C4-2B (cell line): ENCODE results near the gene TMEM259.

ENCODE experiments used
- ZFX ChIP-seq: fragments of 450-650 bp; IDR thresholded peaks from 2 replicates; pipeline ENCODE4 v1.6.1; 2017
- TF ChIP-seq, protein P1 (sequence below): fragments of 450-650 bp; conservative IDR thresholded peaks from 2 replicates; pipeline ENCODE4 v1.5.1; 2017; ENCODE audit warnings: mild to moderate bottlenecking

DNA sequence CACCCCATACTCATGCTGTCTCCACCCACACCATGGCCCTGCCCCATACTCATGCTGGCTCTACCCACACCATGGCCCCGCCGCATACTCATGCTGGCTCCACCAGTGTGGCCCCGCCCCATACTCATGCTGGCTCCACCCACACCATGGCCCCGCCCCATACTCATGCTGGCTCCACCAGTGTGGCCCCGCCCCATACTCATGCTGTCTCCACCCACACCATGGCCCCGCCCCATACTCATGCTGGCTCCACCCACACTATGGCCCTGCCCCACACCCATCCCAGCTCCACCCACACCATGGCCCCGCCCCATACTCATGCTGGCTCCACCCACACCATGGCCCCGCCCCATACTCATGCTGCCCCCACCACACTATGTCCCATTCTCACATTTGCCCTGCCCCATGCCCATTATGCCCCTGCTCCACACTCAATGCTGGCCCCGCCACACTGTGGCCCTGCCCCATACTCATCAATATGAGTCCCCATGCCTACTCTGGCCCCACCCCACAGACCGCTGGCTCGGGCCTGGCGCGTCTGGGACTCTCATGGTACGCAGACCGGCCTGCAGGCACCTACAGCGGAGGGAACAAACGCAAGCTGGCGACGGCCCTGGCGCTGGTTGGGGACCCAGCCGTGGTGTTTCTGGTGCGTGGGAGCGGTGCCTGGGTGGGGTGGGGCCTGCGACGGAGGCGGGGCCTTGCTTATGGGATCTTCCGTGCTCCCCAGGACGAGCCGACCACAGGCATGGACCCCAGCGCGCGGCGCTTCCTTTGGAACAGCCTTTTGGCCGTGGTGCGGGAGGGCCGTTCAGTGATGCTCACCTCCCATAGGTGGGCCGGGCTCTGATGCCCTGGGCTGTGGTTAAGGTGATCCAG, 42.3 kb upstream of the TMEM259 start:
- TF ChIP-seq, protein P1, sequence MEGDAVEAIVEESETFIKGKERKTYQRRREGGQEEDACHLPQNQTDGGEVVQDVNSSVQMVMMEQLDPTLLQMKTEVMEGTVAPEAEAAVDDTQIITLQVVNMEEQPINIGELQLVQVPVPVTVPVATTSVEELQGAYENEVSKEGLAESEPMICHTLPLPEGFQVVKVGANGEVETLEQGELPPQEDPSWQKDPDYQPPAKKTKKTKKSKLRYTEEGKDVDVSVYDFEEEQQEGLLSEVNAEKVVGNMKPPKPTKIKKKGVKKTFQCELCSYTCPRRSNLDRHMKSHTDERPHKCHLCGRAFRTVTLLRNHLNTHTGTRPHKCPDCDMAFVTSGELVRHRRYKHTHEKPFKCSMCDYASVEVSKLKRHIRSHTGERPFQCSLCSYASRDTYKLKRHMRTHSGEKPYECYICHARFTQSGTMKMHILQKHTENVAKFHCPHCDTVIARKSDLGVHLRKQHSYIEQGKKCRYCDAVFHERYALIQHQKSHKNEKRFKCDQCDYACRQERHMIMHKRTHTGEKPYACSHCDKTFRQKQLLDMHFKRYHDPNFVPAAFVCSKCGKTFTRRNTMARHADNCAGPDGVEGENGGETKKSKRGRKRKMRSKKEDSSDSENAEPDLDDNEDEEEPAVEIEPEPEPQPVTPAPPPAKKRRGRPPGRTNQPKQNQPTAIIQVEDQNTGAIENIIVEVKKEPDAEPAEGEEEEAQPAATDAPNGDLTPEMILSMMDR, result no peak
- TF ChIP-seq ZFX, result no peak
